Measurements from ENCODE around the gene CFAP57. TPM values are rescaled to one million over a fixed set of nuclear protein-coding genes. Genes with fewer than 3 reads are reported as not detected.
"Not testable (repeated sequence)": the region's sequence is repeated elsewhere in the genome, so short reads cannot be mapped to it uniquely, and the experiment has no call there.

Gene CFAP57
- total RNA-seq, 2 donors from 2014 or later = 0.66 TPM; not detected in 1

- Histone ChIP-seq H3K27ac (no peak overlapping the region), H3K36me3 (no peaks in the 10 kb centered on the region), H3K9me3 (no peaks in the 10 kb centered on the region), H3K4me3 (no peak overlapping the region), H3K4me1 (no peaks in the 10 kb centered on the region), H3K27me3 (no peaks in the 10 kb centered on the region), H3K9ac (ENCODE audit: low read depth in 2 of 2, low read length in 2 of 2) (no peak overlapping the region)
- TF ChIP-seq, protein P1, sequence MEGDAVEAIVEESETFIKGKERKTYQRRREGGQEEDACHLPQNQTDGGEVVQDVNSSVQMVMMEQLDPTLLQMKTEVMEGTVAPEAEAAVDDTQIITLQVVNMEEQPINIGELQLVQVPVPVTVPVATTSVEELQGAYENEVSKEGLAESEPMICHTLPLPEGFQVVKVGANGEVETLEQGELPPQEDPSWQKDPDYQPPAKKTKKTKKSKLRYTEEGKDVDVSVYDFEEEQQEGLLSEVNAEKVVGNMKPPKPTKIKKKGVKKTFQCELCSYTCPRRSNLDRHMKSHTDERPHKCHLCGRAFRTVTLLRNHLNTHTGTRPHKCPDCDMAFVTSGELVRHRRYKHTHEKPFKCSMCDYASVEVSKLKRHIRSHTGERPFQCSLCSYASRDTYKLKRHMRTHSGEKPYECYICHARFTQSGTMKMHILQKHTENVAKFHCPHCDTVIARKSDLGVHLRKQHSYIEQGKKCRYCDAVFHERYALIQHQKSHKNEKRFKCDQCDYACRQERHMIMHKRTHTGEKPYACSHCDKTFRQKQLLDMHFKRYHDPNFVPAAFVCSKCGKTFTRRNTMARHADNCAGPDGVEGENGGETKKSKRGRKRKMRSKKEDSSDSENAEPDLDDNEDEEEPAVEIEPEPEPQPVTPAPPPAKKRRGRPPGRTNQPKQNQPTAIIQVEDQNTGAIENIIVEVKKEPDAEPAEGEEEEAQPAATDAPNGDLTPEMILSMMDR (IDR thresholded peaks at IDR 0.05) = no peak
- intact Hi-C loops (cut with DNase I) = no loop called here
- no peak for DNase-seq
Measured at GRCh38 chr1:43205671-43206070, 33.5 kb downstream of the CFAP57 start.

DNA sequence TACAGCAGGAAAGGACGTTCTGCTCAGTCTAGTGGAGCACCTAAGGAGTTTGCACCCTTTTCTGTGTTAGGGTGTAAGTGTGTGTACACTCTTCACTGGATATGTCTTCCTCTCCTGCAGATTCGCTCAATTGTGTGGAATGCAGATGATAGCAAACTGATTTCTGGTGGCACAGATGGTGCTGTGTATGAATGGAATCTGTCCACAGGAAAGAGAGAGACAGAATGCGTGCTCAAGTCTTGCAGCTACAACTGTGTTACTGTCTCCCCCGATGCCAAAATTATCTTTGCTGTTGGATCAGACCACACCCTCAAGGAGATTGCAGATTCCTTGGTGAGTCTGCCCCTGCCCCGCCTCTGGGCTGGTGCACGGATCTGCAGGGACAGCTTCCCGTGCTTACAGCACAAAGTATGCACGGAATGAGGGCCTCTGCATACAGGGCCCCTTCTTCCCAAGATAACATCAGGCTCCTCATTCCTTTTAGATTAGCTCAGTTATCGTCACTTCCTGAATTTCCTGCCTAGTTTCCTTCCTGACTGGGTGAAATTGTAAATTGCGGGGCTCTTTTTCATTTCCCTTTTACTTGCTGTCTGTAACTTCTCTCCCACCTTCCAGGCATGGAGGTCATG lies 34.6 kb downstream of the CFAP57 start:
- H3K9me3 ChIP-seq = no peaks in the 10 kb centered on the region
- H3K9ac ChIP-seq (ENCODE audit: low read depth in 2 of 2, low read length in 2 of 2) = no peak overlapping the region
- no peak for DNase-seq
- no peak overlapping the region for H3K4me3 ChIP-seq
- H3K27ac ChIP-seq = no peak overlapping the region
- no peaks in the 10 kb centered on the region for H3K4me1 ChIP-seq
- intact Hi-C loops (cut with DNase I) = no loop called here
- no peaks in the 10 kb centered on the region for H3K36me3 ChIP-seq
- H3K27me3 ChIP-seq = no peaks in the 10 kb centered on the region
- TF ChIP-seq, protein P1 (IDR thresholded peaks at IDR 0.05) = no peak

DNA sequence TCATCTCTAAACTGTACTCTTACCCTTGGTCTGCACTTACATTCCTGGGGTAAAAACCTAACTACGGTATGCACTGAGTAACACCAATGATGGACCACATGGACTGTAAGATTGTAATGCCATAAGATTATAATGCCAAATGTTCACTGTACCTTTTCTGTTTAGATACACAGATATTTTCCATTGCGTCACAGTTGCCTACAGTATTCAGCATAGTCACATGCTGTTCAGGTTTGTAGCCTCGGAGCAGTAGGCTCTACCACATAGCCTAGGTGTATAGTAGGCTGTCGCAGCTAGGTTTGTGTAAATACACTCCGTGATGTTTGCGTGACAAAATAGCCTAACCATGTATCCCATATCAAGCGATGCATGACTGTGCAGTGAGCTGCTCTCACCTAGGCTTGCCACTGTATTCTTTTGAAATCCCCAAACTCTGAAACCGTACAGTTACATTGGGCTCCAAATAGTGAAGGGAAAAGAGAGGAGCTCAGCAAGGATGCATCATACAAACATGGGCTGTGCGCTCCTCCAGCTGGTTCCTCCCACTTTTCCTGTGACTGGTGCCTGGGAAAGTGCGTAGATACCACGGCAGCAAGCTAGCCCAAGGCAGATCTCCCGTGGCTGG lies 35.2 kb downstream of the CFAP57 start:
- Histone ChIP-seq H3K4me3 (no peak overlapping the region), H3K27me3 (no peaks in the 10 kb centered on the region), H3K27ac (no peak overlapping the region), H3K4me1 (no peaks in the 10 kb centered on the region), H3K9me3 (no peaks in the 10 kb centered on the region), H3K36me3 (no peaks in the 10 kb centered on the region), H3K9ac (ENCODE audit: low read depth in 2 of 2, low read length in 2 of 2) (no peak overlapping the region)
- TF ChIP-seq, protein P1 (IDR thresholded peaks at IDR 0.05) = no peak
- intact Hi-C loops (cut with DNase I) = no loop called here
- DNase-seq = no peak

DNA sequence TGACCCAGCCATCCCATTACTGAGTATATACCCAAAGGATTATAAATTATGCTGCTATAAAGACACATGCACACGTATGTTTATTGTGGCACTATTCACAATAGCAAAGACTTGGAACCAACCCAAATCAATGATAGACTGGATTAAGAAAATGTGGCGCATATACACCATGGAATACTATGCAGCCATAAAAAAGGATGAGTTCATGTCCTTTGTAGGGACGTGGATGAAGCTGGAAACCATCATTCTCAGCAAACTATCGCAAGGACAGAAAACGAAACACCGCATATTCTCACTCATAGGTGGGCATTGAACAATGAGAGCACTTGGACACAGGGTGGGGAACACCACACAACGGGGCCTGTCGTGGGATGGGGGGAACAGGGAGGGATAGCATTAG lies 36.1 kb downstream of the CFAP57 start:
- DNase-seq; H3K4me3 ChIP-seq; H3K4me1 ChIP-seq; H3K27me3 ChIP-seq; H3K36me3 ChIP-seq; H3K9me3 ChIP-seq; H3K9ac ChIP-seq (ENCODE audit: low read depth in 2 of 2, low read length in 2 of 2); intact Hi-C loops (cut with DNase I); H3K27ac ChIP-seq: not testable (repeated sequence)

- Histone ChIP-seq H3K9ac (ENCODE audit: low read depth in 2 of 2, low read length in 2 of 2) (no peak overlapping the region), H3K36me3 (no peaks in the 10 kb centered on the region), H3K4me3 (no peak overlapping the region), H3K27ac (no peak overlapping the region), H3K27me3 (no peaks in the 10 kb centered on the region), H3K4me1 (no peaks in the 10 kb centered on the region), H3K9me3 (no peaks in the 10 kb centered on the region)
- intact Hi-C loops (cut with DNase I) = no loop called here
- TF ChIP-seq, protein P1 (IDR thresholded peaks at IDR 0.05) = no peak
- DNase-seq = no peak
Measured at GRCh38 chr1:43214501-43215444, 42.6 kb downstream of the CFAP57 start.

All from colonic mucosa (tissue), 4 donors.